Midbrain (tissue), 1 donor: ENCODE measurements around the gene GOLGA6C.
"Not testable (repeated sequence)": the region's sequence is repeated elsewhere in the genome, so short reads cannot be mapped to it uniquely, and the experiment has no call there.

Experiments used
- DNase-seq: peaks from one replicate; lab custom pipeline; 2025; lab: John Stamatoyannopoulos, UW

Gene GOLGA6C, protein sequence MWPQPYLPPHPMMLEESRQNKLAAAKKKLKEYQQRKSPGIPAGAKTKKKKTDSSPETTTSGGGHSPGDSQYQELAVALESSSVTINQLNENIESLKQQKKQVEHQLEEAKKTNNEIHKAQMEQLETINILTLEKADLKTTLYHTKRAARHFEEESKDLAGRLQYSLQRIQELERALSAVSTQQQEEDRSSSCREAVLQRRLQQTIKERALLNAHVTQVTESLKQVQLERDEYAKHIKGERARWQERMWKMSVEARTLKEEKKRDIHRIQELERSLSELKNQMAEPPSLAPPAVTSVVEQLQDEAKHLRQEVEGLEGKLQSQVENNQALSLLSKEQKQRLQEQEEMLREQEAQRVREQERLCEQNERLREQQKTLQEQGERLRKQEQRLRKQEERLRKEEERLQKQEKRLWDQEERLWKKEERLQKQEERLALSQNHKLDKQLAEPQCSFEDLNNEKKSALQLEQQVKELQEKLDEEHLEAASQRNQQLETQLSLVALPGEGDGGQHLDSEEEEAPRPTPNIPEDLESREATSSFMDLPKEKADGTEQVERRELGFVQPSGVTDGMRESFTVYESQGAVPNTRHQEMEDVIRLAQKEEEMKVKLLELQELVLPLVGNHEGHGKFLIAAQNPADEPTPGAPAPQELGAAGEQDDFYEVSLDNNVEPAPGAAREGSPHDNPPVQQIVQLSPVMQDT

DNA sequence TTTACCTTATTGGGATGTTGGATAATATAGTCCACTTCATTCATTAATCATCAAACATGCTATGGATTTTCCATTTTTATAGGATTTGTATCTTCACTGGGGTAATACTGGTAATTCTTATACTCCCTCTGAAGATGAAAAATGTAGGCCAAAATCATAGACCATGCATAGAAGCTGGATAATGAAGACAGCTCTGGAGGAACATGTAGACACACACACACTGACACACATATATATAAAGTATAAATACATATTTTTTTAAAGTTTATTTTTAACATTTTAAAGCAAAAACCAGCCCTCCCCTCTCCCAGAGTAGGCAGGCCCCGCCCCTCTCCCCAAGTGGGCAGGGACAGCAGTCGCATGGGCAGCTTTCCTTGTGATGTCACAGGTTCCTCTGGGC lies at the start of gene GOLGA6C:
TSS of gene GOLGA6C (plus strand) at position 301 of the 400 bp plus-strand sequence. CDS start 265 bp downstream, outside the sequence.
- DNase-seq, result not testable (repeated sequence)

DNA sequence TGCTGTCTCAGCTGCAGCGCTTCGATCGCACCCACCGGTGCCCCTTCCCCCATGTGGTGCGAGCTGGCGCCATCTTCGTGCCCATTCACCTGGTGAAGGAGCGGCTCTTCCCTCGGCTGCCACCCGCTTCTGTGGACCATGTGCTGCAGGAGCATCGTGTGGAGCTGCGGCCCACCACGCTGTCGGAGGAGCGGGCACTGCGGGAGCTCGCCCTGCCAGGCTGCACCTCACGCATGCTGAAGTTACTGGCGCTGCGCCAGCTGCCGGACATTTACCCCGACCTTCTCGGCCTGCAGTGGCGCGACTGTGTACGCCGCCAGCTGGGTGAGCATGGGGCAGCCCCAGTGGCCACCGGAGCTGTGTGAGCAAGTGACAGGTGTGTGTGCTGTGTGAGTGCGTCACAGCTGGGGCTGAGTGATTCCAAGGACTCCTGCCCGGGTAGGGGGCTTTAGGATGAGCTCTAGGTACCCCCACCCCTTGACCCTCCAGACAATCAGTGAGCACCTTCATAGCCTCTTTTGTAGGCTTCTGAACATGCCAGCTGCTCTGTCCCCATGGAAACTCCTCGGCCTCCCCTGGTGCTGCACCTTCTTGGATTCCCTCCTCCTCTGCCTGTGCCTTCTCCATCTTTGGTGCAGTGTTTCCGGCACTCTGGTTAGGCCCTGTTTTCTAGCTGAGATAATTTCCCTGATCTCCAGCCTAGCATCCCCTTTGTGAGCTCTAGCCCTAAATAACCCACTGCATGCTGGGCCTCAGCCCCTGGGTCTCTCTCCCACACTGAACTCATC lies 49.4 kb upstream of the GOLGA6C start:
- no peak for DNase-seq

DNA sequence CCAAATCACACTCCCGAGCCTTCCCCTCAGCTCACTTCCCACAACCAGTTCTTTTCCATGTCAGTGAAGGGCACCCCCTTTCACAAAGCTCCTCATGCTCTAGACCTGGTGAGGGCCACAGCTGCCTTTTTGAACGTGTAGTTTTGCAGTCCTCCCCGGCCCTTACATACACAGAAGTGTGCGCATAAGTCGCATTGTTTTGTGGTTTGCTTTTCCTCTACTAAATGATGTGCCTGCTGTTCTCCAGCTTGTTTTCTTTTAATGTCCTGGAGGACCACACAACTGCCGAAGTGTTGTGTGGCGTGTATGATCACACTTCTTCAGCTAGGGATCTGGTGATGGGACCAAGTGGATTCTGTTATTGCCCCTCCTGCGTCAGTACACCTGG lies 48.9 kb upstream of the GOLGA6C start:
- no peak for DNase-seq

DNA sequence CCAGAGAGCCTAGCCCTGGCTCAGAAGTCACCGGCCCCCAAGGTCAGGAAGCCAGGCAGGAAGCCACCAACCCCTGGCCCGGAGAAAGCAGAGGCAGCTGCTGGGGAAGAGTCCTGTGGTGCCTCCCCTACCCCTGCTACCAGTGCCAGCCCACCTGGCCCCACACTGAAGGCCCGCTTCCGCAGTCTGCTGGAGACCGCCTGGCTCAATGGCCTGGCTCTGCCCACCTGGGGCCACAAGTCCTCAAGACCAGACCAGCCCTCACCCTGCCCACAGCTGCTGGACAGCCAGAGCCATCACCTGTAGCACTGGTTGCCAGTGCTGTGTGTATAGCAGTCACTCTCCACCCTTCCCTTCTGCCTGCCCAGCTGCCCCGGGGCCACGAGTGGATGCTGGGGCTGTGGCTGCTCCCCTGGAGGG lies 47.3 kb upstream of the GOLGA6C start:
- DNase-seq, result no peak

DNA sequence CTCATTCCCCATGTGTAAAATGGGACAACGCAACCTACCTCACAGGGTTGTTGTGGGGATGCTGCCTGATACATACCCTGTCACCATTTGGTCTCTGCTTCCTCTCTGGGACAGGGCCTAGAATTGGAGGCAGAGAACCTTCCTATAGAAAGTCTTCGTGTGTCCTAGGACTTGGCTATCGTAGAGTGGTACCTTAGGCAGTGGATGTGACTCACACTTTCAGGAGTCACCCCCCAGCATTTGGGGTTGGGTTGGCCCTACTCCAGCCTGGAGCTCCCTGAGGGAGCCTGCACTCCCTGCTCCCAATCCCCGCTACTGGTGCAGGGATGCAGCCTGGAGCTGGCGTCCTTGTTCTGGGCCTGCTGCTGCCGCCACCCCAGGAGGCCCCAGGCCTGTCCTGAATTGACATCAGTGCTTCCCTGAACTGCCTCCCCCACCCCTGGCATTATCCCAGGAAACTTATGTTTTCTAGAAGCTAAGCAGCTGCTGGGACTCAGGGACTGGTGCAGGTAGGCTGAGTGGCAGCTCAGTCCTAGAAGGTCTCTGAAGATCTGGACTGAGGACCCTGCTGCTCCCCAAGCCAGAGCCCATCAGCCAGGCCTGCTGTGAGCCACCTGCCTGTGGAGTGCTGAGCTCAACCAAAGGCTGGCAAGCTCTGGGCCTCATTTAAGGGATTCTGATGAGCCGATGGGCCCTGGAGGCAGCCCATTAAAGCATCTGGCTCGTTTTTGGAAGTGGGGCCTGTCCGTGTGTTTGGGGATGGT lies 46.5 kb upstream of the GOLGA6C start:
- no peak for DNase-seq

DNA sequence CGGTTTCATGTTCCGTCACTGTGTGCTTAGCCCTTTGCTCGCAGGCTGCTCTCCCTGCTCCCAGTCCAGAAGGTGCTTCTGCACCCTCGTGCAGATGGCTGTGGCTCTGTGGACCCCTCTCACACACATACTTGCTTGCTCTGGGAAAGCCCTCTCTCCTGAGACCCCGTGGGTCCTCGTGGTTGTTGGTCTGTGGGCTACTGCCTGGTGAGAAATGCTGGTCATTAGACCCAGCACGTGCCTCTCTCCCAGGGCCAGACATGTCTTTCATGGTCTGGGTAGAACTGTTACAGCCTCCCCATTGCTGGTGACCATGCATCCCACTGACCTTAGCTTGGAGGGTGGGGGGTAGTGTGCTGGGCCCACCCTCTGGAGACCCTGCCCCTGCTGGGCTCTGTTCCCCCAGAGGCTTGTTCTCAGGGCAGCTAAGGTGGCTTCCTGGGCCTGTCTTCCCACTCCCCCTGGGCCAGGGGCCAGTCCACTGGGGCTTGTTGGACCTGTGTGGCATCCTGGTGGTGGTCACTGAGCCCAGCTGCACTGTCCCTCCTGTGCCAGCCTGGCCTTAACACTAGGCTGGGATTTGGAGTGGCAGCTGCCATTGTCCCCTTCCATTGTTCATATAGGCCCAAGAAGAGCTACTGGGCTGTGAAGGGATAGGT lies 45.8 kb upstream of the GOLGA6C start:
- DNase-seq, result no peak

DNA sequence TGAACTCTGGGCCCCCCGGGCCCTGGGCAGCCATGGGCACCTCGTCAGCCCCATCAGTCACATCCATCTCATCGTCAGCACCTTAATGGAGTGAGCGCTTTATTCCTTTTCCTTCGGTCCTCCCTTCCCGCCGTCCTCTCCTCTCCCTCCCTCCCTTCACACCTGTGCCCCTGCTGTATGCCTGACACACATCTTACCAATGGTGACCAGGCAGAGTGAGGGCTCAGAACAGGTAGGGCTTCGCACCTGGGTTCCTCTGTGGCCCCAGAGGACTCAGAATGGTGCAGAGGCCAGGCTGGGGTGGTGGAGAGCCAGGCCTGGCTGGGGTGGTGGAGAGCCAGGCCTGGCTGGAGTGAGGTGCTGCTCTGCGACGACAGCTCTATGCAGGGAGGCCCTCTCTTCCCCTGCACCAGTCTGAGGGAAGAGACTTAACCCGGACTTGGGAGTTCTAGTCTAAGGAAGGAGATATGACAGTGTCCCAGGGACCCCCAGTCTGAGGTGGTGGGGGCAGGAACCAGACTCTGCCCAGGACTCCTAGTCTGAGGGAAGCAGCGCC lies 44.8 kb upstream of the GOLGA6C start:
- no peak for DNase-seq

DNA sequence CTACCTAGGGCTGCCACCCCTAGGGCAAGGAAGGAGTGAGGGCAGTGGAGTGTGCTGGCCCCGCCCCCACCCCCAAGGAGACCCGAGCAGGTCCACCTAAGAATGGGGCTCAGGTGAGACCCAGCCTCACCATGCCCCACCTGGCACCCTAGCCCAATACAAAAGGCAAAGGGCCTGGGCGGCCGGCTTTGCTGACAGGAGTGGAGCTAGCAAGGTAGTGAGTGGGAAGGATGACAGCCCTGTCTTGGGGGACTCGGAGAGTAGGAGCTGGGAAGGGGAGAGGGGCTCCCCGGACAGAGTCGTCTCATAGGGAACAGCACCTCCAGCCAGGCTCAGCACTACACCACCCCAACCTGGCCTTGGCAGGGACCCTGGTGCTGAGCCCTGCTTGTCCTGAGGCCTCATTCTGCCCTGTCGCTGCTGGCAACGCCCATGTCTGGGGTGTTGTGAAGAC lies 44.3 kb upstream of the GOLGA6C start:
- no peak for DNase-seq

DNA sequence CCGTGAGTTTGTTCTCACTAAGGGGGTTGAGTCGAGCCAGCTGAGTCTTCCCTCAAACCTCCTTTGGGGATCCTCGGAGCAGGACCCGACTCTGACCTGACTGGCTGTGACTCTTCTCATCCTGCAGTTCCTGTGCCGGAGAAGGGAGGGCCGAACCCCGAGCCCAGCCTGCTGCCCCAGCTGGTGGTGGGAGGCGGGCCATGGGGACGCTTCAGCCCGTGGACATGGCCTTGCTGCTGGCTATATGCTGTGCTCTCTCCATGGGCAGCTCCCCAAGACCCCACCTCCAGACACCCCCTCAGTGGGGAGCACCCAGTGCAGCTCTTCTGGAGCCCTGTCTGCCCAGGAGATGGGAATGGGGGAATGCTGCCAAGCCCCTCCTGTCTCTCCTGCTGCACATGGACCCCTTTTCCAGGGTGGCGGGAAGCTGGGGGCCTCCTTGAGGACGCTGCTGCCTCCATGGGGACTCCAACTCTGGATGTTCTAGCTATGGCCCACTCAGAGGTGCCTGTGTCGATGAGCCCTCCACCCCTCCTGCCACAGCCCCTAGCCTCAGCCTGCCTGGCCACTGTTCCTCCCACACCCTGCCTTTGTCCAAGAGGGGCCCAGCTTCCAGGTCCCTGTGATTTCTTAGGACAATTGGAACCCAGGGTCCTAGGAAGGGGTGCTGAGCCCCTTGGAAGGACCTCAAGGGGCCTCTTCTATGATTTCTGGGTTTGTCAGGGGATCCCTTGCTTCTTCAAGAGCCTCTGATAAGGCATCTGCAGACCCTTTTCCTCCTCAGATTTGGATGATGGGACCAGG lies 43.6 kb upstream of the GOLGA6C start:
- DNase-seq, result no peak

DNA sequence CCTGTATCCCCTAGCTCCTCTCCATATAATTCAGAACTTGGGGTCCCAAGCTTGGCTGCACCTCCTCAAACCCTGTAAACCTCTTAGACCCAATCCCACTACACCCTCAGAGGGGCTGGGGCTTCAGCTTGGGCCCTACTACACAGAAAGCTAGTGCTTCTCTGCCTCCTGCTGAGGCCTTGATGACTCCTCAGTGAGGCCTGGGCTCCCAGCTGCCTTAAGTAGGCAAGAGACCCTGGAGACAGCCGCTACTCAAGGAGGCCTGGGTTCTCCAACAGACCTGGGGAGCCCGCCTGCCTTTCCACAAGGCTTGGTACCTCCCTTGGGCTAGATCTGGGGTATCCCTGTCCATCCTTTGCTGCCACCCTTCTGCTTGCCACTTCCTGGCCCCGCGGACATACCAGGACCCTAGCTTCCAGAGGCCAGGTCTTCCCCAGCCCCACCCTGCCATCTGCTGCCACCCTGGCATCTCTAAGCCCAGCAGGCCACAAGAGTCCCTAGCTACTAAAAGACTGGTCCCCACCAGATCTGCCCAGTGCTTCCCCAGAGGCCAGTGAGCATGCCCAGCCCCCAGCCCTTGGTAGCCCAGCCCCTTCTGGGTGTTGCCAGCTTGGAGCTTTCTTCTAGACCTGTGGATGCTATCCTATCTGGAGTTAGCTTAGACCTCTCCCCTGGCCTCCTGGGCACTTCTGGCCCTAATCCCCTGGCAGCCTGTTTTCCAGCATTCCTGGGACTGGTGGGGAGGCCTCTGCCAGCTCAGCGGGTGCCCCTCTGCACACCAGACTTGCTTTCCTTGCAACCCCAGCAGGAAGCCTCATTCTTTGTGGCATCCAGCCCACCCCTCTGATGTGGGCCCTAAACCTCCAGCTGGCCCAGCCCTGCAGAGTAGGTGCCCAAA lies 42.8 kb upstream of the GOLGA6C start:
- no peak for DNase-seq

DNA sequence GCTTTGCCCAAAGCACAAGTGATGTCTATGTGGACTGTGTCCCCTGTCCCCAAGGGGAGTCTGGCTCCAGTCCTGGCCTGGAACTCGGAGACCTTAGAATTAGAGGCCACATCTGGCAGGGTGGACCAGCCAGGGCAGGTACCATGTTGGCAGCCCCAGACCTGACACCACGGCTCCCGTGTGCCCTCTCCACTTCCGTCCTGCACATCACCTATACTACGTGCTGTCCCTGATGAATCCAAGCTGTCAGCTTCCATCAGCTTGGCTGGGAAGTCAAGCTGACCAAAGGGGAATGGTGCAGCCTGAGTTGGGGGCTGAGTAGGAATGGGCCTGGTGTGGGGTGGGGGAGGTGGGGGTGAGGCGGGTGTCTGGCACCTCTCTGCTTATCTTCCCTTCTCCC lies 41.1 kb upstream of the GOLGA6C start:
- DNase-seq, result no peak

DNA sequence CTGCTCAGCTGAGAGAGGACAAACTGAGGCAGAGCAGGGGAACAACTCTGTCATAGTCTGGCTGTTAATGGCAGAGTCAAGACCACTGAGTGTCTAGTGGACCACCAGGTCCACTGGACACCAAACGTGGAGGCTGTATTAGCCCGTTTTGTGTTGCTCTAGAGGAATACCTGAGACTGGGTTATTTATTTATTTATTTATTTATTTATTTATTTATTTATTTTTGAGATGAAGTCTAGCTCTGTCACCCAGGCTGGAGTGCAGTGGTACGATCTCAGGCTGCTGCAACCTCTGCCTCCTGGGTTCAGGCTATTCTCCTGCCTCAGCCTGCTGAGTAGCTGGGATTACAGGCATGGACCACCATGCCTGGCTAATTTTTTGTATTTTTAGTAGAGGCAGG lies 40.6 kb upstream of the GOLGA6C start:
- not testable (repeated sequence) for DNase-seq

DNA sequence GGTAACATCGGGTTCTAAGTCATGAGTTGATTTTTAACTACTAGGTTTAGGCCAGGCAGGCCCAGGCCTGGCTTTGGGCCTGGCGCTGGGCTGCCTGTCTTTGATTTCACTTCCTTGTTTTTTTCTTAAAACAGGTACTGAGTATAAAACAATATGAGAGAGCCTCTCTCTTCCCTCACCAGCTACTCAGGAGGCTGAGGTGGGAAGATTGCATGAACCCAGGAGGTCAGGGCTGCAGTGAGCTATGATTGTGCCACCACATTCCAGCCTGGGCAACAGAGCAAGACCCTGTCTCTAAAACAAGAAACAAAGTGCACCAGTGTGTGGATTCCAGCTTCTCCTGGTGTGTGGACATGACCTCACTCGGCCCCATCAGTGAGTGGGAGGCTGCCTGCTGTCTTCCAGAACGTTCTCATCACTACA lies 38.6 kb upstream of the GOLGA6C start:
- not testable (repeated sequence) for DNase-seq

DNA sequence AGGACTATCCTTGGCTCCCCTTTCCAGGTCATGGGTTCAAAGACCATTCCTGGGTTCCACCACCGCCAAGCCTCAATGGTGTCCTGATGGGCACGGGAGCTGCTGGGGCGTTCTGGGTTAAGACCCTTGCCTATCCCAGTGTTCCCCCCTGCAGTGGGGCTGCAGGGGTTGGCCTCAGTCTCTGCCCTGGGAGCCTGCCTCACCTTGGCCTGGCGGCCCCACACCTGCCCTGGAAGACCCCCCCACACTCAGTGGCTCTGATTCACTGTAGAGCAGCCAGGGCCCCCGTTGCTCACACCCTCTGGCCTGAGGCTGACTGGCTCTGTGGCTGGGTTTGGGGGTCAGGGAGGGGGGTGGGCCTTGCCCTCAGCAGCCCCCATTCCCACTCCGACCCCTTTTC lies 34.4 kb upstream of the GOLGA6C start:
- DNase-seq, result no peak

DNA sequence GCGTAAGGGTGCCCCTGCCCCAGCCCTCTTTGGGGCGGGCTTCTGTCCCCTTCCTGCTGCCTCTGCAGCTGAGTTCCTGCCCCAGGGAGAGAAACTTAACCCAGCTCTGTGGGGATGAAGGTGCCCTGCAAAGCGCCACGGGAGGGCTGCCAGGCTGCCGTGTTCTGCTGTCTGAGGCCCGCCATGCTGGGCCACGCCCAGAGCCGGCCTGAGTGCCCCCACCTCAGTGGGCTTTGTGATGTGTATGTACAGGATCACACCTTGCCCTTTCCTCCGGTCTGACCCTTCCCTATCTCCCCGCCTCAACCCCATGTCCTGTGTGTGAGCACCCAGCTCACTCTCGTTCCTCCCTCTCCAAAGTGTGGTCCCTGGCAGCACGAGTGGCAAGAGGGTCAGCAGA lies 33.9 kb upstream of the GOLGA6C start:
- DNase-seq, result no peak

DNA sequence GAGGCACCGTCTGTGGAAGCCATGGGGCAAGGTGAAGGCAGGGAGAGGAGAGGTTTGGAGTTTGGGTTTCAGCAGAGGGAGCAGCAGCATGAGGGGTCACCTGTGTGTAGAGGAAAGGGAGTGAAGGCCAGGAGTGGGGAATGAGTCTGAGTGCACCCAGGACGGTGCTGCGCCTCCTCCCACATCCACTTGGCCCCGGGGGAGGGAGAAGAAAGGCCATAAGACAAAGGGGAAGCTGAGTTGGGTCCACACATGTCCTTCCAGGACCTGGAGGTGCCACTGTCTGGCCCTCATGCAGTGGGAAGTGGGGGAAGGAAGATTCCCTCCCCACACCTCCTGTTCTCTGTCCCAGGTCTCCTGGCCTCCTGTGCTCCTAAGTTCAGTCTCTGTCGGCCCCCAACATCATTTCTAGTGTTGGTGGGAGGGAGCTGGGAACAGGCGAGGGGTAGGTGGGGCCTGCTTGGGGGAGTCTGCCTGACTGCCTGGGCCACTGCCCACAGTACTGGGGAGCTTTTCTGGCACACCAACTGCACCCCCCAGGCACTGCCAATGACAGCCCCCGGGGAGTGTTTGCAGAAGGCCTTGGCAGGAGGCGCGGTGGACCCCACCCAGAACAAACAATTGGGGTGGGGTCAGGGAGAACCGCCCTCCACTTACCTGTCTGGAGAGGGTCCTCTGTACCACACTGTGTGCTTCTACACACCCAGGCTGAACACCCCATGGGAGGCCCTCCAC lies 32.9 kb upstream of the GOLGA6C start:
- not testable (repeated sequence) for DNase-seq

DNA sequence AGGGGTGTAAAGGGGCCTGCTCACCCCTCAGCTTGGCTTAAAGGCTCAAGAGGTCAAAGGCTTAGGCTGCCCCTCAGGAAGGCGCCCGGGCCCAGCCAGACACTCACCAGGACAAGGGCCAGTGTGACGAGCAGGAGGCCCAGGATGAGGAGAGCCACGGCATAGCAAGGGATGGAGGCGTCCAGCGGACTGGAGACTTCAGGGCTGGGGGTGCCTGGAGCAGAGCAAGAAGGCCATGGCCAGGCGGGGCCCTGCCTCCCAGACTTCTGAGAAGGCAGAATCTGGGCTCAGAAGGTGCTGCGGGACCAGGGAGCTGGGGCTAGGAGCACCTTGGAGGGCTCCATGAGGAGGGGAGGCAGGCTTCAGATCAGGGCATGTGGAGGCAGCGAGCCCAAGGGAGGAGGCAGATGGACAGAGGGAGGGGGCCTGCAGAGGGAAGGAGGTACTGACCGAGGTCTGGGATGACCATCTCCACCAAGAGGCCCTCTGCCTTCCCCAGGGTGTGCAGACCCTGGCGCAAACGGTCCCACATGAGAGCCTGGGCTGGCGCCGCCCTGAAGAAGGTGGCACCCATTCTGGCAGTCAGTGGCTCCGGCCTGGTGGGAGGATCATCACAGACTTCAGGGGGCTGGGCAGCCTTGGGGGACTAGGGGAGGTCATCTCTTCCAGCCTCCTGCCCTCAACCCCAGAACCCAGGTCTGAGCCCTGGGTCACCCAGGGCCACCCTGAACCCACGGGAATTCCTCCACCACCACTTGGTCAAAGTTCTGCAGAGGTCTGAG lies 32.0 kb upstream of the GOLGA6C start:
- DNase-seq, result no peak
